ENCODE data around the gene CDK6.

GRCh38 chr7:92874567-92874966 lies 38.2 kb upstream of the CDK6 start:
- TF ChIP-seq POLR2A (IDR thresholded peaks at IDR 0.05; ENCODE audit: low read depth, low read length), result no peak
- TF ChIP-seq POLR2AphosphoS5 (IDR thresholded peaks at IDR 0.05; ENCODE audit: low read depth, low read length), result no peak
- no peak for TF ChIP-seq TAF1 (IDR thresholded peaks at IDR 0.05; ENCODE audit: borderline replicate concordance, low read depth, low read length)
